Neural cell (in vitro differentiated cells): Measurements from ENCODE around the gene IFNL3. TPM values are rescaled to one million over a fixed set of nuclear protein-coding genes. Genes with fewer than 3 reads are reported as not detected.
"Not testable (repeated sequence)": the region's sequence is repeated elsewhere in the genome, so short reads cannot be mapped to it uniquely, and the experiment has no call there.

Source experiments
- H2AFZ ChIP-seq: fragments of 200-600, 300-800 bp; sonication (generic), shearing (Covaris generic); 2 replicates; pipeline ENCODE4 v1.6.0; 2014; ENCODE audit warnings: low read depth, mild to moderate bottlenecking, antibody characterized with exemption, low read length, moderate library complexity
- H3F3A ChIP-seq: fragments of 200-600 bp; shearing (Covaris generic); 2 replicates; pipeline ENCODE4 v1.6.1; 2016; ENCODE audit warnings: mild to moderate bottlenecking, moderate library complexity, mixed read lengths, antibody characterized with exemption, low read length; ENCODE audit not compliant: insufficient read depth, poor library complexity, severe bottlenecking
- H3K27ac ChIP-seq: fragments of 200-600, 300-800 bp; sonication (generic), shearing (Covaris generic); 2 replicates; pipeline ENCODE4 v1.5.1; 2014; ENCODE audit warnings: mild to moderate bottlenecking, low read length, moderate library complexity
- H3K27me3 ChIP-seq: fragments of 300-800, 200-600 bp; sonication (generic), shearing (Covaris generic); 2 replicates; pipeline ENCODE4 v1.6.0; 2014; ENCODE audit warnings: mild to moderate bottlenecking, low read depth, low read length, moderate library complexity; ENCODE audit not compliant: insufficient read depth
- H3K36me3 ChIP-seq: fragments of 300-800, 200-600 bp; sonication (generic), shearing (Covaris generic); 2 replicates; pipeline ENCODE4 v1.5.1; 2014; ENCODE audit warnings: mild to moderate bottlenecking, antibody characterized with exemption, low read length, moderate library complexity; ENCODE audit not compliant: insufficient read depth
- H3K4me2 ChIP-seq: fragments of 300-800, 200-600 bp; sonication (generic), shearing (Covaris generic); 2 replicates; pipeline ENCODE4 v1.6.0; 2014; ENCODE audit warnings: mild to moderate bottlenecking, low read length
- H3K4me3 ChIP-seq: fragments of 300-800, 200-600 bp; sonication (generic), shearing (Covaris generic); 2 replicates; pipeline ENCODE4 v1.5.1; 2014; ENCODE audit warnings: mild to moderate bottlenecking, low read length, moderate library complexity
- H3K79me2 ChIP-seq: fragments of 200-600 bp; shearing (Covaris generic); replicated peaks from 2 replicates; pipeline ENCODE4 v1.6.0; 2014; ENCODE audit warnings: mild to moderate bottlenecking, low read length, moderate library complexity; ENCODE audit not compliant: insufficient read depth
- H3K9ac ChIP-seq: fragments of 300-800, 200-600 bp; sonication (generic), shearing (Covaris generic); 2 replicates; pipeline ENCODE4 v1.6.1; 2016; ENCODE audit warnings: mild to moderate bottlenecking, low read length, mixed read lengths
- H3K9me2 ChIP-seq: fragments of 200-600 bp; shearing (Covaris generic); 2 replicates; pipeline ENCODE4 v1.6.1; 2016; ENCODE audit warnings: mild to moderate bottlenecking, low read length, mixed read lengths; ENCODE audit not compliant: insufficient read depth
- H3K9me3 ChIP-seq: fragments of 200-600, 300-800 bp; sonication (generic), shearing (Covaris generic); 2 replicates; pipeline ENCODE4 v1.6.1; 2016; ENCODE audit warnings: mild to moderate bottlenecking, mixed run types, low read length, moderate library complexity, mixed read lengths
- H4K20me1 ChIP-seq: fragments of 200-600 bp; shearing (Covaris generic); 2 replicates; pipeline ENCODE4 v1.6.1; 2016; ENCODE audit warnings: mild to moderate bottlenecking, mixed run types; ENCODE audit not compliant: insufficient read depth
- CTCF ChIP-seq: fragments of 450-650 bp; IDR thresholded peaks from 2 replicates; pipeline ENCODE4 v1.5.1; 2014; ENCODE audit warnings: antibody characterized with exemption, mild to moderate bottlenecking, moderate library complexity; ENCODE audit not compliant: poor library complexity, severe bottlenecking
- EP300 ChIP-seq: fragments of 450-650 bp; conservative IDR thresholded peaks from 2 replicates; pipeline ENCODE4 v1.6.1; 2014; ENCODE audit warnings: antibody characterized with exemption, mild to moderate bottlenecking, moderate library complexity; ENCODE audit not compliant: poor library complexity, severe bottlenecking
- EZH2 ChIP-seq: fragments of 200-600, 300-800 bp; shearing (Covaris generic), sonication (generic); IDR thresholded peaks from 2 replicates; pipeline ENCODE4 v1.6.1; 2014; ENCODE audit warnings: antibody characterized with exemption, low read length, borderline replicate concordance, mild to moderate bottlenecking; ENCODE audit not compliant: insufficient read depth, poor library complexity, severe bottlenecking
- MXI1 ChIP-seq: fragments of 450-650 bp; conservative IDR thresholded peaks from 2 replicates; pipeline ENCODE4 v1.6.1; 2014; ENCODE audit warnings: antibody characterized with exemption, mild to moderate bottlenecking; ENCODE audit not compliant: poor library complexity, severe bottlenecking
- POLR2AphosphoS5 ChIP-seq: IDR thresholded peaks from 2 replicates; pipeline ENCODE4 v1.6.1; 2012
- RAD21 ChIP-seq: fragments of 450-650 bp; conservative IDR thresholded peaks from 2 replicates; pipeline ENCODE4 v1.6.1; 2014; ENCODE audit warnings: antibody characterized with exemption, mild to moderate bottlenecking, moderate library complexity
- REST ChIP-seq: IDR thresholded peaks from 2 replicates; pipeline ENCODE4 v1.6.1; 2012; ENCODE audit warnings: borderline replicate concordance
- SMC3 ChIP-seq: fragments of 450-650 bp; conservative IDR thresholded peaks from 2 replicates; pipeline ENCODE4 v1.6.1; 2014; ENCODE audit warnings: antibody characterized with exemption, mild to moderate bottlenecking, moderate library complexity; ENCODE audit not compliant: poor library complexity
- TAF1 ChIP-seq: IDR thresholded peaks from 2 replicates; pipeline ENCODE4 v1.6.1; 2012; ENCODE audit warnings: low read depth
- polyA plus RNA-seq: library from polyadenylated mRNA; depleted of rRNA; stranded (reverse); fragments of >200 nt; gene quantifications from 2 replicates; pipeline ENCODE4 v1.2.3, GENCODE V29; 2014

IFNL3 gene
- polyA plus RNA-seq, 1 donor from 2014 or later: not detected

DNA sequence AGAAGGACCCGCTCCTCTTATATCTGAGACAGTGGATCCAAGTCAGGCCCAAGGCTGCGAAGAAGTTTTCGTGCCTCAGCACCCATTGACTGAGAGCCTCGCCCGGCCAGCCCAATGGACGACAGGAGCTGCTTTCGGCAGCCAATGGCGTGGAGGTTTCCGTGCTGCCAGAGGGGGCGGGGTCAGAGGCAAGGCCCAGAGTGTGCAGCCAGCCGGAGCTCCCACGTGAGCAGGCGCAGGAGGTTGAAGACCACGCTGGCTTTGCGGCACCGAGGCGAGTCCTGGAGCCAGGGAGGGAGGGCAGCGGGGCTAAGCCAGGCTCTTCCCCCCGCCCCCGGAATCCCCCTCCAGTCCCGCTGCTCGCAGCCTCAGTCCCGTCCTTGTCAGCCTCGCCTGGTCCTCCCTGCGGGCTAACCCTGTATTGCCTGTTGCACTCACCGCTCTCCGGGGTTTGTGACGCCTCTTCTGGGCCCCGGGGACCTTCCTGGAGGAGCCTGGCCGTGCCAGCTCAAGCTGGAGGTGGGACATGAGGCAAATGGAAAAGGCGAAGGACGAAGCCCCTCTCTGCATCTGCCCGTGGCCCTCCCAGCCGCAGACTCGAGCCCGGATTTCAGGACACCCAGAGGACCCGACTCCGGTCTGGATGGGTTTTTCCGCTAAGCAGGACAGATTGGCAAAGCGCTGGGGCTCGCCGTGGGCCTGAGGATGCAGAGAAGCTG is 2.3 kb upstream of the IFNL3 start:
- TF ChIP-seq MXI1 (no peak), CTCF (no peak), TAF1 (no peak), EZH2 (no peak), POLR2AphosphoS5 (no peak), REST (no peak), SMC3 (no peak), EP300 (no peak), RAD21 (no peak)
- H3K9ac ChIP-seq: no peak overlapping the region
- H3K9me2 ChIP-seq: no peaks in the 10 kb centered on the region
- peaks cover 29% of the 10 kb centered on the region for H3K27me3 ChIP-seq
- H3K4me3 ChIP-seq: no peak overlapping the region
- H3K4me2 ChIP-seq: no peak overlapping the region
- H3F3A ChIP-seq: no peaks in the 10 kb centered on the region
- H2AFZ ChIP-seq: no peak overlapping the region
- H3K36me3 ChIP-seq: no peaks in the 10 kb centered on the region
- H3K79me2 ChIP-seq: no peaks in the 10 kb centered on the region
- H3K27ac ChIP-seq: no peak overlapping the region
- H4K20me1 ChIP-seq: no peaks in the 10 kb centered on the region
- no peaks in the 10 kb centered on the region for H3K9me3 ChIP-seq

DNA sequence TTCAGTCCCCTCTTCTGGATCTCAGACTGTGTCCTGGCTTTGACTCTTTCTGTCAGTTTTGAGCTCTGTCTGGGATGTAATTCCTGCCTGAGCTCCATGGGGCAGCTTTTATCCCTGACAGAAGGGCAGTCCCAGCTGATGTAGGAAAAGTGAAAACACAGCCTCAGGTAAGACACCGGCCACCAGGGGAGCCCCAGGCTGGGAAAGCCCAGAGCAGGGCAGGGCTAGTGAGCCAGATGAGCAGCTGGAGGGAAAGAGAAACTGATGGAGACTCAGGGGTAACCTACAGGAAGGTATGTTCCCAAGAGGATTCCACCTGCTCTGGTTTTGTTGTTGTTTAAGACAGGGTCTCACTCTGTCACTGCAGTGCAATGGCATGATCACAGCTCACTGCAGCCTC is 360 bp upstream of the IFNL3 start:
- not testable (repeated sequence) for H3K36me3 ChIP-seq, H2AFZ ChIP-seq, H3F3A ChIP-seq, H3K9ac ChIP-seq, H3K27ac ChIP-seq, H3K9me2 ChIP-seq, H3K9me3 ChIP-seq, H3K4me2 ChIP-seq, H3K79me2 ChIP-seq, H4K20me1 ChIP-seq, H3K4me3 ChIP-seq
- H3K27me3 ChIP-seq: peaks cover 29% of the 10 kb centered on the region

DNA sequence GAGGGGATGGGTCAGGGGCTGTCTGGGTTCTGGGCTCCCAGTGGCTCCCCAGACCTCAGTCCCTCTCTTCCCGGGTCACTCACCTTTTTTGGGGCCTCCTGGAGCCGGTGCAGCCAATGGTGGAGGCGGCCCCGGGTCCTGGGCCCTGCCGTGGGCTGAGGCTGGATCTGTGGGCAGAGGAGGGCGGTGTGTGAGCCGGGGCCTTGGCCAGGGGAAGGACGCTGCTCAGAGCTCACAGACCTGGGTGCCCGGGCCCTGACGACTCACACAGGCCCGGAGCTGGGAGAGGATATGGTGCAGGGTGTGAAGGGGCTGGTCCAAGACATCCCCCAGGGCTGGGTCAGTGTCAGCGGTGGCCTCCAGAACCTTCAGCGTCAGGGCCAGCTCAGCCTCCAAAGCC is 1.1 kb downstream of the IFNL3 start:
- peaks cover 19% of the 10 kb centered on the region for H3K27me3 ChIP-seq
- not testable (repeated sequence) for H3K27ac ChIP-seq, H3K9me3 ChIP-seq

More for the DNA sequence above, 1.1 kb downstream of the IFNL3 start:
- not testable (repeated sequence) for H3K79me2 ChIP-seq, H3K36me3 ChIP-seq, H3K4me2 ChIP-seq, H3K9me2 ChIP-seq, H3K9ac ChIP-seq, H3K4me3 ChIP-seq, H3F3A ChIP-seq, H4K20me1 ChIP-seq, H2AFZ ChIP-seq
